GM19324 (cell line): Measurements from ENCODE around the gene AMBRA1.

ENCODE experiments used
- ATAC-seq: cut with Tn5 transposase; IDR thresholded peaks from one replicate; pipeline ENCODE4 v1.9.1; 2021; ENCODE audit warnings: mild to moderate bottlenecking, moderate library complexity; ENCODE audit not compliant: unreplicated experiment, low FRiP score

AMBRA1 gene

GRCh38 chr11:46445920-46446771 is 147.7 kb downstream of the AMBRA1 start:
- ATAC-seq, result no peak

GRCh38 chr11:46445192-46445919 is 148.5 kb downstream of the AMBRA1 start:
- ATAC-seq, result no peak

- ATAC-seq, result no peak
Observed at GRCh38 chr11:46444305-46444704, 149.5 kb downstream of the AMBRA1 start.

GRCh38 chr11:46438211-46438610 is 155.6 kb downstream of the AMBRA1 start:
- ATAC-seq, result no peak

- no peak for ATAC-seq
Observed at GRCh38 chr11:46437122-46437689, 156.6 kb downstream of the AMBRA1 start.

GRCh38 chr11:46436113-46436512 is 157.7 kb downstream of the AMBRA1 start:
- ATAC-seq, result no peak

- no peak for ATAC-seq
Observed at GRCh38 chr11:46435679-46436078, 158.1 kb downstream of the AMBRA1 start.

GRCh38 chr11:46431211-46431610 is 162.6 kb downstream of the AMBRA1 start:
- ATAC-seq, result no peak

- ATAC-seq, result no peak
Observed at GRCh38 chr11:46429717-46430116, 164.1 kb downstream of the AMBRA1 start.

GRCh38 chr11:46427364-46427763 is 166.5 kb downstream of the AMBRA1 start:
- ATAC-seq, result no peak

- ATAC-seq, result no peak
Observed at GRCh38 chr11:46426233-46426991, 167.4 kb downstream of the AMBRA1 start.

GRCh38 chr11:46422588-46422987 is 171.2 kb downstream of the AMBRA1 start:
- no peak for ATAC-seq

GRCh38 chr11:46421257-46421880 is 172.5 kb downstream of the AMBRA1 start:
- ATAC-seq, result no peak

GRCh38 chr11:46420513-46420912 is 173.3 kb downstream of the AMBRA1 start:
- ATAC-seq, result no peak

GRCh38 chr11:46418751-46419150 is 175.1 kb downstream of the AMBRA1 start:
- no peak for ATAC-seq

GRCh38 chr11:46417711-46418110 is 176.1 kb downstream of the AMBRA1 start:
- ATAC-seq, result no peak

GRCh38 chr11:46414879-46415278 is 178.9 kb downstream of the AMBRA1 start:
- ATAC-seq, result no peak

GRCh38 chr11:46414466-46414796 is 179.4 kb downstream of the AMBRA1 start:
- ATAC-seq, result no peak

GRCh38 chr11:46413760-46414465 is 179.9 kb downstream of the AMBRA1 start:
- ATAC-seq, result no peak

GRCh38 chr11:46410021-46410420 is 183.8 kb downstream of the AMBRA1 start:
- no peak for ATAC-seq
